GM13976 (cell line): ENCODE measurements around the gene GNPDA2.

Experiments
- DNase-seq: peaks from one replicate; pipeline ENCODE4 v3.0.0; 2012; ENCODE audit warnings: low spot score
- in situ Hi-C: fragments of 300-500 bp; cut with MboI; formaldehyde crosslinking; loops from one replicate; pipeline ENCODE4 v1.12.0; 2022; ENCODE audit warnings: low sequenced_read_pairs, mixed read lengths, inconsistent platforms; ENCODE audit not compliant: unreplicated experiment
- TF ChIP-seq, protein P1 (sequence below): IDR thresholded peaks from 2 replicates; pipeline ENCODE4 v1.5.1; 2012; ENCODE audit warnings: borderline replicate concordance, mild to moderate bottlenecking; ENCODE audit not compliant: insufficient read depth; ENCODE audit errors: extremely low read depth, missing control alignments, control extremely low read depth

The GNPDA2 gene

GRCh38 chr4:44674471-44674870, 51.9 kb downstream of the GNPDA2 start:
- TF ChIP-seq, protein P1, sequence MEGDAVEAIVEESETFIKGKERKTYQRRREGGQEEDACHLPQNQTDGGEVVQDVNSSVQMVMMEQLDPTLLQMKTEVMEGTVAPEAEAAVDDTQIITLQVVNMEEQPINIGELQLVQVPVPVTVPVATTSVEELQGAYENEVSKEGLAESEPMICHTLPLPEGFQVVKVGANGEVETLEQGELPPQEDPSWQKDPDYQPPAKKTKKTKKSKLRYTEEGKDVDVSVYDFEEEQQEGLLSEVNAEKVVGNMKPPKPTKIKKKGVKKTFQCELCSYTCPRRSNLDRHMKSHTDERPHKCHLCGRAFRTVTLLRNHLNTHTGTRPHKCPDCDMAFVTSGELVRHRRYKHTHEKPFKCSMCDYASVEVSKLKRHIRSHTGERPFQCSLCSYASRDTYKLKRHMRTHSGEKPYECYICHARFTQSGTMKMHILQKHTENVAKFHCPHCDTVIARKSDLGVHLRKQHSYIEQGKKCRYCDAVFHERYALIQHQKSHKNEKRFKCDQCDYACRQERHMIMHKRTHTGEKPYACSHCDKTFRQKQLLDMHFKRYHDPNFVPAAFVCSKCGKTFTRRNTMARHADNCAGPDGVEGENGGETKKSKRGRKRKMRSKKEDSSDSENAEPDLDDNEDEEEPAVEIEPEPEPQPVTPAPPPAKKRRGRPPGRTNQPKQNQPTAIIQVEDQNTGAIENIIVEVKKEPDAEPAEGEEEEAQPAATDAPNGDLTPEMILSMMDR: no peak
- in situ Hi-C loops: no loop called here
- DNase-seq: no peak

DNA sequence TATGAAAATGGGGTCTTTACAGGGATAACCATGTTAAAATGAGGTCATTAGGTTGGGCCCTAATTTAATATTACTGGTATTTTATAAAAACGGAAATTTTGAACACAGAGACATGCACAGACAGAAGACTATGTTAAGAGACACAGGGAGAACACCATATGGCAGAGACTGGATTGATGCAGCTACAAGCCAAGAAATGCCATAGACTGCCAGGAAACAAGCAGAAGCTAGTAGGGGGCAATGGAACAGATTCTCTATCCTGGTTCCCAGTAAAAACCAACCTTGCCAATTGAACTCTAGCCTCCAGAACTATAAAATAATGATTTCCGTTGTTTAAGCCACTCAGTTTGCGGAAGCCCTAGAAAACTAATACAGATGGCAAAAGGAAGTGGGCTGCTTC, 54.7 kb downstream of the GNPDA2 start:
- TF ChIP-seq, protein P1: no peak
- no peak for DNase-seq
- in situ Hi-C loops: no loop called here

DNA sequence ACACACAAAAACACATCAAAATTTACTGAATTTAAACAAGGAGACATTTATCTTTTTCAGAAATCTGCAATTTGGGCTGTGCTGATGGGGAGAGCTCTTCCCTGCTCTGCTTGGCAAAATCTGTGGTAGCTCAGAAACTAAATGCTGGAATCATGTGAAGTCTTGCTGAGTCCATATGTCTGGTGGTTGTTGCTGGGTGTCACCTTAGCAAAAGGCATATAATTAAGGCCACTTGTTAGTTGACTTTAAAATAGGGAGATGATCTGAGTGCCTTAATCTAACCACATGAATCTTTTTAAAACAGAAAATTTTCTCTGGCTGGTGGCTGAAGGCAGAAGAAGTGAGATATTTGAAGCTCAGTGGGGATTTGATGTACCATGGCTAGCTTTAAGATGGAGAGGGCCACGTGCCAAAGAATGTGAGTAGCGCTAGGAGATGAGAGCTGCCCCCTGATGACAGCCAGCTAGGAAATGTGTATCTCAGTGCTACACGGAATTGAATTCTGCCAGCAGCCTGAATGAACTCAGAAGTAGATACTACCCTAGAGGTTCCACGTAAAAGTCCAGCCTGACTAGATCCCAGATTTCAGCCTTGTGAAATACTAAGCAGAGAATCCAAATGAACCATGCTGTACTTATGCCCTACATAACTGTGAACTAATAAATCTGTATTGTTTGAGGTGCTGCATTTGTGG, 55.7 kb downstream of the GNPDA2 start:
- no peak for DNase-seq
- TF ChIP-seq, protein P1: no peak
- in situ Hi-C loops: no loop called here

- in situ Hi-C loops: no loop called here
- TF ChIP-seq, protein P1: no peak
- DNase-seq: no peak
Observed at GRCh38 chr4:44668526-44668925, 57.8 kb downstream of the GNPDA2 start.

DNA sequence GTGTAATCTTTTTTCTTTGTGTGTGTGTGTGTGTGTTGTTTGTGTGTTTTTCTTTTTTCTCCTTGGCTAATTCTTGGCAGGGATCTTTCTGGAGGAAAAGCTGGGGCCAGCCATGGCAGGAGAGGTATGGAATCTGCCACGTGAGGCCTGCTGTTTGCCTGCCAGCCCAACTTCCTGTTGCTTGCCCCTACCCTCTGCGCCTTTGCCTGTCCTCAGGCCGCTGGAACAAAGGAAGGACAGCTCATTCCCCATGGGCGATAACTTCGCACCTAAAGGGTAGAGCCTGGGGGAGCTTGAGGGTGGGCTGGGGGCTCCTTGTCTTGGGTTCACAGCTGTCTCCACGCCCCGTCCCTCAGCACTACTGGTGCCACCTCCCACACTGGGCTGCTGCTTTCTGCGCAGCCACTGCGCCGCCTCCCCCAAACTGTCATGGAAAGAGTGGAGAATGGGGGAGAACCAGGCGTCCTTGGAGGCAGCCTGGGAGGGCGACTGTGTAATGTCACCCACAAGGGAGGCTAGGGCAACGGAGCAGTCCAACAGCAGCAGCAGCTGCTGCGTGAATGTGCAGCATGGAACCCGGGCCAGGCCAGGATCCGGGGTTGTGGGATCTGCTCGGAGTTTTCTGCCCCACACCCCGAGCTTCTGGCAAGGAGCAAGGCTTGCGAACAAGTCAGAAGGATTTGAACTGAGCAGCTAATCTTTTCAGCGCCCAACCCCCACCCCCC, 62.7 kb downstream of the GNPDA2 start:
- TF ChIP-seq, protein P1: no peak
- in situ Hi-C loops: no loop called here
- no peak for DNase-seq

- in situ Hi-C loops: no loop called here
- TF ChIP-seq, protein P1: no peak
- DNase-seq: no peak
Observed at GRCh38 chr4:44662623-44663005, 63.7 kb downstream of the GNPDA2 start.
